ENCODE data around the gene ARHGAP35. TPM values are rescaled to one million over a fixed set of nuclear protein-coding genes. Genes with fewer than 3 reads are reported as not detected.

Gene ARHGAP35
- 64.1 TPM for total RNA-seq (2021; ENCODE audit: unreplicated experiment)
- polyA plus RNA-seq (2012; ENCODE audit: insufficient read length) = 33.4 TPM
- percentile 82 among the genes with signal in this experiment for Bru-seq, nascent RNA
- percentile 89 among the genes with signal in this experiment for BruChase-seq, experiment 1, labeled RNA remaining after a 2-hour chase
- BruChase-seq, experiment 2, labeled RNA remaining after a 6-hour chase = percentile 93 among the genes with signal in this experiment
- long read RNA-seq, full-length matches to known transcripts = 7 of 129 reads
- long read RNA-seq, partial matches to known transcripts = 34 of 129 reads
- long read RNA-seq, other reads (novel, unspliced or antisense) = 88 of 129 reads

DNA sequence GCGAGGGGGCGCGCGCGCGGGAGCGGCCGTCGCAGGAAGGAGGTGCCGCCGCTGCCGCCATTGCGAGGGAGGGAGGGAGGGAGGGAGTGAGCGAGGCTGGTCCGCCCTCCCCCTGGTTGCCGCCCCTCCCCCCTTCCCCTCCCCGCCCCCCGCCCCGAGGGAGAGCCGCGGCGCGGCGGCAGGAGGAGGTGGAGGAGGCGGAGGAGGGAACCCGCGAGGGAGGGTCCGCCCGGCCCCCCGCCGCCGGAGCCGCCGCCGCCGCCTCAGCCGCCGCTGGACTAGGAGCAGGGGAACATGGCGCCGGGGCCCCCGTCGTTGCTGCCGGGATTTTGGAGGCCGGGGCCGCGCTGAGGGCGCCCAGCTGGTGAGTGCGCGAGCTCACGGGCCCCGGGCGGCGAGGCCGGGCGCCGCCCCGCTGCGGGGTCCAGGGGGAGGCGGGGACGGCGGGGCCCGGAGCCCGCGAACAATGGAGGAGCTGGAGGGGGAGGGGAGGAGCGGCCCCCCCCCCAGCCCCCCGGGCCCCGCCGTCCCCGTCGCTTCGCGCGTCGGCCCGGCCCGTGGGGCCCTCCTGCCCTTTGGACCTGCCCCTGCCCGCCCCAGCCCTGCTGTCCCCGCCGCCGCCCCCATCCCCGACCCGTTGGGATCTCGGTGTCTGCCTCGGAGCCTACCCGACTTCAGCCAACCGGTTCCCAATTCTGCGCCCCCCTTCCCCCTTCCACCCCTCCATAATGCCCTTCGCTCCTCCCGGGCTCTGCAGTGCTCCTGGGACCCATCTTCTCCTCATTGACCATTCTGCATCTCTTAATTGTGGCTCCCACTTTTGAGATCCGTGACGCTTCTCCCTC, at the start of gene ARHGAP35:
TSS of gene ARHGAP35 (plus strand) at position 152 of the 845 bp plus-strand sequence. CDS start 57,679 bp downstream, outside the sequence.
- H3K36me3 ChIP-seq (ENCODE audit: control insufficient read depth, insufficient read depth, low read length) = peaks cover 3% of the 10 kb centered on the region; the same call in 1 of the 2 replicates
- in situ Hi-C loops (cut with HindIII; ENCODE audit: low pct_unique_long_range_greater_than_20kb, low sequenced_read_pairs) = no loop called here
- ATAC-seq (peak; percentile 1), DNase-seq (ENCODE audit: low read depth, low spot score) (no peak)
- no TSS peak for BruUV-seq (replicated peaks)
- TF ChIP-seq POLR2AphosphoS5 (IDR thresholded peaks at IDR 0.05; ENCODE audit: low read depth, low read length) = 0 out of 2 replicates have a peak, but pooled peaks have one; percentile 23
- TF ChIP-seq TCF7L2 (IDR thresholded peaks at IDR 0.05; ENCODE audit: low read depth, low read length) = no peak
- intact Hi-C loops (cut with micrococcal nuclease; ENCODE audit: unreplicated experiment) = loop anchor here (10.0 kb wide), 1 partner anchor 64 kb away; no protein-coding TSS in a partner anchor
- peak within 1 kb of the TSS; percentile 73 to 89 for H3K4me3 ChIP-seq (ENCODE audit: low read depth in 2 of 2, low read length in 2 of 2)
- no peaks in the 10 kb centered on the region for H3K9me3 ChIP-seq (ENCODE audit: control insufficient read depth, insufficient read depth, low read depth, low read length)
- CTCF ChIA-PET = no interaction called here
- peaks cover 34% of the 10 kb centered on the region for H3K4me1 ChIP-seq (ENCODE audit: control insufficient read depth, insufficient read depth, low read length)
- POLR2A ChIA-PET = interaction anchor here (0.6 kb wide), 2 partner anchors 12 to 64 kb away, joined by 4 read pairs; no protein-coding TSS in a partner anchor
- peak within 1 kb of the TSS; percentile 94 for H3K27ac ChIP-seq (ENCODE audit: low read length)
- no peaks in the 10 kb centered on the region for H3K27me3 ChIP-seq (ENCODE audit: control insufficient read depth, insufficient read depth, low read length)

DNA sequence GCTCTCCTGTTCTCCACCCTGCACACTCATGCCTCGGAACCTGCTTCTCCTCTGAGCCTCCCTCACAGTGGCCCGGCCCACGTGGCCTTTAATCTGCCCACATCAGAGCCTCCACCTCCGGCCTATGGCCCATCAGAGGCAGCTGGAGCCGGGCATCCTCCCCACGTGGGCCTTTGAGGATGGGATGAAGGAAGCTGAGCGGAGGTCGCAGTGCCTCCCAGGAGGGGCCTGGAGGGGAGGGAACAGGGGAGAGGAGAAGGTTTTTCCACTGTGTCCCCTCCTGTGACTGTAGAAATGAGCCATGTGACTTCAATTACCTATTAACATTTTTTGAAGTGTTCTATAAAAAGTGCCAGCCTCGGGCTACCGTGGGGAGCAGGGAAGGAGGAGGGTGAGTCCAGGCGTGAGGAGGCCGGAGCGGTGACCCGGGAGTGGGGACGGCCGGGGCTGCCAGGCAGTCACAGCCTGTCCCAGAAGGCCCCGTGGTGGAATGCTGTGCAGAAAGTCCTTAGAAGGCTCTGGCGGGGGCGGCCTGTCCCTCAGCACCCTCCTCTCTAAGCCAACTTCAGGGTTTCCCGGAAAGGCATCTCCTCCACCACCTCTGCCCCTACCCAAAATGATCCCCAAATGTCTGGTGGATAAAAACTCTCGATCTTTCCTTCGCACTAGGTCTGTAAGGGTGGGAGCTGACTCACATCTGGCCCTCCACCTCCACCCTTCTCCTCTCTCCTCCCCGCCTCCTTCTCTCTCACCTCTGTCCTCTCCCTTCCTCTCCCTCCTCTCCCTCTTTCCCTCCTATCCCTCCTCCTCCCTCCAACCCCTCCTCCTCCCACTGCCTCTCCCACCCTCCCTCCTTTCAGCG, 47.6 kb upstream of the ARHGAP35 start:
- in situ Hi-C loops (cut with HindIII; ENCODE audit: low pct_unique_long_range_greater_than_20kb, low sequenced_read_pairs) (no loop called here), intact Hi-C loops (cut with micrococcal nuclease; ENCODE audit: unreplicated experiment) (no loop called here)
- no TSS peak for BruUV-seq (replicated peaks)
- Histone ChIP-seq H3K4me3 (ENCODE audit: low read depth in 2 of 2, low read length in 2 of 2) (no peak overlapping the region), H3K9me3 (ENCODE audit: control insufficient read depth, insufficient read depth, low read depth, low read length) (no peaks in the 10 kb centered on the region), H3K27me3 (ENCODE audit: control insufficient read depth, insufficient read depth, low read length) (no peaks in the 10 kb centered on the region), H3K27ac (ENCODE audit: low read length) (no peak overlapping the region), H3K36me3 (ENCODE audit: control insufficient read depth, insufficient read depth, low read length) (no peaks in the 10 kb centered on the region), H3K4me1 (ENCODE audit: control insufficient read depth, insufficient read depth, low read length) (no peaks in the 10 kb centered on the region)
- no peak for DNase-seq (ENCODE audit: low read depth, low spot score)
- TF ChIP-seq SIN3A (IDR thresholded peaks at IDR 0.05; ENCODE audit: borderline replicate concordance, insufficient read depth, low read depth, low read length) (no peak), TCF7L2 (IDR thresholded peaks at IDR 0.05; ENCODE audit: low read depth, low read length) (no peak), POLR2AphosphoS5 (IDR thresholded peaks at IDR 0.05; ENCODE audit: low read depth, low read length) (no peak)
- TF ChIP-seq, protein P1, sequence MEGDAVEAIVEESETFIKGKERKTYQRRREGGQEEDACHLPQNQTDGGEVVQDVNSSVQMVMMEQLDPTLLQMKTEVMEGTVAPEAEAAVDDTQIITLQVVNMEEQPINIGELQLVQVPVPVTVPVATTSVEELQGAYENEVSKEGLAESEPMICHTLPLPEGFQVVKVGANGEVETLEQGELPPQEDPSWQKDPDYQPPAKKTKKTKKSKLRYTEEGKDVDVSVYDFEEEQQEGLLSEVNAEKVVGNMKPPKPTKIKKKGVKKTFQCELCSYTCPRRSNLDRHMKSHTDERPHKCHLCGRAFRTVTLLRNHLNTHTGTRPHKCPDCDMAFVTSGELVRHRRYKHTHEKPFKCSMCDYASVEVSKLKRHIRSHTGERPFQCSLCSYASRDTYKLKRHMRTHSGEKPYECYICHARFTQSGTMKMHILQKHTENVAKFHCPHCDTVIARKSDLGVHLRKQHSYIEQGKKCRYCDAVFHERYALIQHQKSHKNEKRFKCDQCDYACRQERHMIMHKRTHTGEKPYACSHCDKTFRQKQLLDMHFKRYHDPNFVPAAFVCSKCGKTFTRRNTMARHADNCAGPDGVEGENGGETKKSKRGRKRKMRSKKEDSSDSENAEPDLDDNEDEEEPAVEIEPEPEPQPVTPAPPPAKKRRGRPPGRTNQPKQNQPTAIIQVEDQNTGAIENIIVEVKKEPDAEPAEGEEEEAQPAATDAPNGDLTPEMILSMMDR (IDR thresholded peaks at IDR 0.05) = no peak
- POLR2A ChIA-PET = no interaction called here
- peak; percentile 45; the same call in 1 of the 2 replicates for ATAC-seq
- CTCF ChIA-PET = no interaction called here

DNA sequence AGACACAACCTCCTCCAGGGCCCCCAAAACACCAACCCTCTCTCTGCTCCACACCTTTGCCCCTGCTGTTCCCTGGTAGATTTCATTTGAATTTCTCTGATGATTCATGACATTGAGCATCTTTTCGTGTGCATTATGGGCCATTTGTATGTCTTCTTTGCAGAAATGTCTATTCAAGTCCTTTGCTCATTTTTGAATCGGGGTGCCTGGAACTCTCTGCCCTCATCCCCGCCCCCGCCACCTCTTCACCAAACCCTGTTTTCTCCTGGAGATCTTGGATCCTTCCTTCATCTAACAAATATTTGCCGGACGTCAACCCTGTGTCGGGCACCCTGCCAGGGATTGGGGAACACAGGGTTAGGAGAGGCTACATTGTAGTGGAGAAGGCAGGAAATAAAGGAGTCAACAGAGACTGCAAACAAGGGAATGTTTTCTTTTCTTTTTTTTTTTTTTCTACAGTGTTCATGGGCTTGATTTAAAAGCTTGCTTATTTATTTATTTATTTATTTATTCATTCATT, 46.9 kb upstream of the ARHGAP35 start:
- H3K27ac ChIP-seq (ENCODE audit: low read length) = no peak overlapping the region
- no peaks in the 10 kb centered on the region for H3K36me3 ChIP-seq (ENCODE audit: control insufficient read depth, insufficient read depth, low read length)
- TF ChIP-seq, protein P2, sequence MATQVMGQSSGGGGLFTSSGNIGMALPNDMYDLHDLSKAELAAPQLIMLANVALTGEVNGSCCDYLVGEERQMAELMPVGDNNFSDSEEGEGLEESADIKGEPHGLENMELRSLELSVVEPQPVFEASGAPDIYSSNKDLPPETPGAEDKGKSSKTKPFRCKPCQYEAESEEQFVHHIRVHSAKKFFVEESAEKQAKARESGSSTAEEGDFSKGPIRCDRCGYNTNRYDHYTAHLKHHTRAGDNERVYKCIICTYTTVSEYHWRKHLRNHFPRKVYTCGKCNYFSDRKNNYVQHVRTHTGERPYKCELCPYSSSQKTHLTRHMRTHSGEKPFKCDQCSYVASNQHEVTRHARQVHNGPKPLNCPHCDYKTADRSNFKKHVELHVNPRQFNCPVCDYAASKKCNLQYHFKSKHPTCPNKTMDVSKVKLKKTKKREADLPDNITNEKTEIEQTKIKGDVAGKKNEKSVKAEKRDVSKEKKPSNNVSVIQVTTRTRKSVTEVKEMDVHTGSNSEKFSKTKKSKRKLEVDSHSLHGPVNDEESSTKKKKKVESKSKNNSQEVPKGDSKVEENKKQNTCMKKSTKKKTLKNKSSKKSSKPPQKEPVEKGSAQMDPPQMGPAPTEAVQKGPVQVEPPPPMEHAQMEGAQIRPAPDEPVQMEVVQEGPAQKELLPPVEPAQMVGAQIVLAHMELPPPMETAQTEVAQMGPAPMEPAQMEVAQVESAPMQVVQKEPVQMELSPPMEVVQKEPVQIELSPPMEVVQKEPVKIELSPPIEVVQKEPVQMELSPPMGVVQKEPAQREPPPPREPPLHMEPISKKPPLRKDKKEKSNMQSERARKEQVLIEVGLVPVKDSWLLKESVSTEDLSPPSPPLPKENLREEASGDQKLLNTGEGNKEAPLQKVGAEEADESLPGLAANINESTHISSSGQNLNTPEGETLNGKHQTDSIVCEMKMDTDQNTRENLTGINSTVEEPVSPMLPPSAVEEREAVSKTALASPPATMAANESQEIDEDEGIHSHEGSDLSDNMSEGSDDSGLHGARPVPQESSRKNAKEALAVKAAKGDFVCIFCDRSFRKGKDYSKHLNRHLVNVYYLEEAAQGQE (IDR thresholded peaks at IDR 0.05; ENCODE audit: insufficient read depth in 1 of 2, low read depth in 2 of 2, low read length in 1 of 2) = no peak
- TF ChIP-seq, protein P1 (IDR thresholded peaks at IDR 0.05) = no peak
- no peak for TF ChIP-seq POLR2AphosphoS5 (IDR thresholded peaks at IDR 0.05; ENCODE audit: low read depth, low read length)
- no peak for TF ChIP-seq TCF7L2 (IDR thresholded peaks at IDR 0.05; ENCODE audit: low read depth, low read length)
- no peak for TF ChIP-seq SIN3A (IDR thresholded peaks at IDR 0.05; ENCODE audit: borderline replicate concordance, insufficient read depth, low read depth, low read length)
- CTCF ChIA-PET = interaction anchor here (0.8 kb wide), 1 partner anchor 149 kb away, joined by 8 read pairs; no protein-coding TSS in a partner anchor
- POLR2A ChIA-PET = no interaction called here
- no peak overlapping the region for H3K4me3 ChIP-seq (ENCODE audit: low read depth in 2 of 2, low read length in 2 of 2)
- no peaks in the 10 kb centered on the region for H3K4me1 ChIP-seq (ENCODE audit: control insufficient read depth, insufficient read depth, low read length)
- no peaks in the 10 kb centered on the region for H3K27me3 ChIP-seq (ENCODE audit: control insufficient read depth, insufficient read depth, low read length)
- H3K9me3 ChIP-seq (ENCODE audit: control insufficient read depth, insufficient read depth, low read depth, low read length) = no peaks in the 10 kb centered on the region
- no peak for DNase-seq (ENCODE audit: low read depth, low spot score)
- no TSS peak for BruUV-seq (replicated peaks)
- ATAC-seq = no peak
- intact Hi-C loops (cut with micrococcal nuclease; ENCODE audit: unreplicated experiment) (no loop called here), in situ Hi-C loops (cut with HindIII; ENCODE audit: low pct_unique_long_range_greater_than_20kb, low sequenced_read_pairs) (no loop called here)
